HL-60/S4 treated with phorbol 12-myristate 13-acetate at 8.2 ng/mL for 4 days and 3 days (cell line): Measurements from ENCODE around the gene CCDC40.
"Not testable (repeated sequence)": the region's sequence is repeated elsewhere in the genome, so short reads cannot be mapped to it uniquely, and the experiment has no call there.

Experiments
- in situ Hi-C: fragments of 300-500 bp; cut with MboI; formaldehyde crosslinking; loops from 2 replicates; pipeline ENCODE4 v1.15.0; 2022; ENCODE audit warnings: low sequenced_read_pairs

Gene CCDC40

DNA sequence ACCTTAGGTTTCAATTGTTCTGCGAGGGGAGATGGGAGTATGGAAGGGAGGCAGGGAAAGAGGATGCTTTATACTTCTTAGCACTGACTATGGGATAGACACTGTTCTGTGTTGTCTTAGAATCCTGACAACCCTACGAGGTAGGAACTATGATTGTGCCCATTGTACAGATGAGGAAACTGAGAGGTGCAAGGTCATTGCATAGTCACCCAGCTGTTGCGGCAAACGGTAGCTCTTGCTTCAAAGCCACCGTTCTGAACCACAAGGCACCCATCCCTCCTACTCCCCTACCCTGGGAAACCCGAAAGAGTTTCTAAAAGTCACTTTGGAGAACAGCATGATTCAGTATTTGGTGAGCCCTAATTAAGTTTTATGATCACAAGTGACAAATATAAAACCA, 7.5 kb downstream of the CCDC40 start:
- in situ Hi-C loops, result no loop called here

GRCh38 chr17:80045703-80046102, 9.3 kb downstream of the CCDC40 start:
- in situ Hi-C loops, result no loop called here

DNA sequence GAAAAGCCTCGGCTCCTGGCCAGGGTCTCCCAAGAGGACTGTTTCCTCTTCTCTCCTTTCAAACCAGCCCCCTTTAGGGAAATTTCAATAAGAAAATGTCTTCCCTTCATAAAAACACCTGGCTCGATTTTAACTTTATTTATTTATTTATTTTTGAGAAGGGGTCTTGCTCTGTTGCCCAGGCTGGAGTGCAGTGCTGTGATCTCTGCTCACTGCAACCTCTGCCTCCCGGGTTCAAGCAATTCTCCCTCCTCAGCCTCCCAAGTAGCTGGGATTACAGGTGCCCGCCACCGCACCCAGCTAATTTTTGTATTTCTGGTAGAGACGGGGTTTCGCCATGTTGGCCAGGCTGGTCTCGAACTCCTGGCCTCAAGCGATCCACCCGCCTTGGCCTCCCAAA, 10.3 kb downstream of the CCDC40 start:
- in situ Hi-C loops, result not testable (repeated sequence)

GRCh38 chr17:80047176-80047575, 10.7 kb downstream of the CCDC40 start:
- in situ Hi-C loops, result no loop called here

- in situ Hi-C loops, result no loop called here
These were observed 13.5 kb downstream of the CCDC40 start for GRCh38 chr17:80049986-80050385.

GRCh38 chr17:80050706-80051105, 14.3 kb downstream of the CCDC40 start:
- in situ Hi-C loops, result no loop called here

DNA sequence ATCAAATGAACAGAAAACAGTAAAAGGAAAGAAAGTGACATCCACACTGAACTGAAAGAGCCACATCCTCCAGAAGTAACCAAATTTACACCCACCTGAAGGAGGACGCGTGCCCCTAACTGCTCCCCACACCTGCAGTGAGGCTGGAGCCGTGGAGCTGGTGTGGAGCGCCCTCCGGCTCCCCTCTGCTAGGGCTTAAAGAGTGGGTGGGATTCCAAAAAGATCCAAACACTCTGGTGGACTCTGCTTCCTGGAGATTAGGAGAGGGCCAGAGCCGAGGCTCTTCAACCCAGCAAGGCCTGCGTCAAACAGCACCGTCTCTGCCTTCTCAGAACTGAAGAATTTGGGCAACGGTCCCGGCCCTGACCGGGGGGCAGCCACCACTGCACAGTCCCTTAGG, 15.2 kb downstream of the CCDC40 start:
- in situ Hi-C loops, result no loop called here

GRCh38 chr17:80053102-80053501, 16.7 kb downstream of the CCDC40 start:
- in situ Hi-C loops, result no loop called here

DNA sequence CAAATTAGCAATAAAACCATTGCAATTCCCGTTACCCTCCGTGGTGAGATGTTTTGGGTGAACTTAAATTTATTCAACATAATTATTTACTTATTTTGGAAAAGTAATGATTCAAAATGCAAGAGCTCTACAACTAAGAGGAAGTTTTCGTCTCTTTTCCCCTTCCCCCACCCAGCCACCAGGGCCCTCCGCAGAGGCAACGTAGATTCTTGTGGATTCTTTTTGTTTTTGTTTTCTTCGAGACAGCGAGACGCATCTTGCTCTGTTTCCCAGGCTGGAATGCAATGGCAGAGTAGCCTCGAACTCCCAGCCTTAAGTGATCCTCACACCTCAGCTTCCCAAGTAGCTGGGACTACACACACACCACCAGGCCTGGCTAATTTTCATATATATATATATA, 19.2 kb downstream of the CCDC40 start:
- in situ Hi-C loops, result no loop called here

- in situ Hi-C loops, result no loop called here
These were observed 22.0 kb downstream of the CCDC40 start for GRCh38 chr17:80058311-80058955.

DNA sequence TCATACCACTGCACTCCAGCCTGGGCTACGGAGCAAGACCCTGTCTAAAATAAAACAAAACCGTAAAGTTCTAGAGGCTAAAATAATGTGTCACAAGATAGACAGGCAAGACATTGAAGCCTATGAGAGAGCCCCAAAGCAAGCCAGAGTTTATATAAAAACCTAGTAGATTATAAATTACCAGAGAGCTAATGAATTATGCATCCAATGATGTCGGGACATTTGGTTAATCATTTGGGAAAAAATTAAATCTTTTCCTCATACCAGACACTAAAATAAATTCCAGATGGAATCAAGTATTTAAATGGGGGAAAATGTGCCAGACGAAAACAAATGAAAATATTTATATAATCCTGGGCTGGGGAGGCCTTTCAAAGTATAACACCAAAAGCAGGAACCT, 24.2 kb downstream of the CCDC40 start:
- in situ Hi-C loops, result no loop called here

DNA sequence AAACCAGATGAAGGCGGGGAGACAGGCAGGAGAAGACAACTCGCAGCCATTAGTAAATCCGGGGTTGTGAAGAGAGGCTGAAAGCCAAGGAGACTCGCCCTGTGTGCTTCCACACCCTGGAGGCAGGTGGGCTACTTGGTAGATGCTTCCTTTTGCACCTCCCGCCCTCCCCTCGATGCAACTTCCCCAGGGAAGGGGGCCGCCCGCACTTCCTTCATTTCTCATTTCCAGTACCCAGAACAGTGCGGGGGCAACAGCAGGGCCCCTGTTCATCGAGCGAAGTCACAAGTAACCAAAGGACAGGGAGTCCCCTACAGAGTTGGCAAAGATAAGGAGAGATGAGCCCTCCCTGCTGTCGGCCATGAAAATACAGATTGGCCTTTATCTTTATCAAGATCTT, 25.0 kb downstream of the CCDC40 start:
- in situ Hi-C loops, result no loop called here

DNA sequence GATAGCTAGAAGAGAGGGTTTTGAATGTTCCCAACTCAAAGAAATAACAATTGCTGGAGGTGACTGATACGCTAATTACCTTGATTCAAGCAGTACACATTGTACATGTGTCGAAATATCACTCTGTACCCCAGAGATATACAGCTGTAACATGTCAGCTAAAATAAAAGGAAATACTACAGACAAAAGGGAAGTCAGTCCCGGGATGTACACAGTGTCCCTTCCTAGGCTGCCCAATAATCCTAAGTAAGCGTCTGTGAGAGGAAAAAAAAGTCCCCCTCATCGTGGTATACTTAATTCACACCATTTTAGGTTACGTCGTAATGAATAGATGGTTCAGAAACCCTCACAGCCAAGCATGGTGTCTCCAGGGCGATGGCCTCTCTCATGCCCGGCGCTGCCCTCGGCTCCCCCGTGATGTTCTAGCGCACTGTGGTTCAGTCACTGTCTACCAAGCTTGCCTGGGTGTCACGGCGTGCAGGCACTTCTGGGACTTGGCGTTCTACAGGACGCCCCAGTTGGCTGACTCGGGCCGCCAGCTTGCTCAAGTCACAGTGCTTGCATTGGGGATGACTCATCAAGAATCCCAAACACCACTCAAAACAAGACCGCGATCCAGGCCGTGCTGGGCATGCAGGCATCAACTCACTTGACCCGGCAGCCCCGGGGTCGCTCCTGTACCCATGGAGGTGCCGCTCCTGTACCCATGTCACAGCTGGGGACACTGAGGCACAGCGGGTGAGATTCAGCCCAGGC, 27.6 kb downstream of the CCDC40 start:
- in situ Hi-C loops, result no loop called here

- in situ Hi-C loops, result no loop called here
These were observed 28.3 kb downstream of the CCDC40 start for GRCh38 chr17:80064696-80065095.

GRCh38 chr17:80065478-80066170, 29.2 kb downstream of the CCDC40 start:
- in situ Hi-C loops, result no loop called here

DNA sequence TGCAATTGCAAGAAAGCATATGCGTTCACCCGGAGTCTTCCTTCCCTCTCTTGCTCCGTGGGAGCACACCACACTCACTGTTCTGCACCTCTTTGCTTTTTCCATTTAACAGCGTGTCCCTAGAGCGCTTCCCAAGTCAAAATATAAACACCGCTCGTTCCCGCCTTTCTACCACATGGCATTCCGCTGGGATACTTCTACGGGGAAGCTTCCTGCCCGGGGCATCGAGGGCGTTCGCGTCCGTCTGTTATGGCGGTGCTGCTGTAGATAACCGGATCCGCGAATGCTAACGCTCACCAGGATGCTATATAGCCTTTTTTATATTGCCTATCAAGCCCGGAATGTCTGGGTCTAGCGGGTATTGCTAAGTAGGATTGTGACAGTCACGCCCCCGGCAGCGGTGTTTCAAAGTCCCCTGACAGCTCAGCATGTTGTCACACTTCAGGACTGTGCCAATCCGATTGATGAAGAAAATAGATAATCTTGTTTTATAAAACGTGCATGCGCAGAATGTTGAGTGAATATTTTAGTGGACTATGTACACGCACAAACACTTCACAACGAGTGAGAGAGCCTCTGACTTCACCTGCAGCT, 31.0 kb downstream of the CCDC40 start:
- in situ Hi-C loops, result no loop called here

DNA sequence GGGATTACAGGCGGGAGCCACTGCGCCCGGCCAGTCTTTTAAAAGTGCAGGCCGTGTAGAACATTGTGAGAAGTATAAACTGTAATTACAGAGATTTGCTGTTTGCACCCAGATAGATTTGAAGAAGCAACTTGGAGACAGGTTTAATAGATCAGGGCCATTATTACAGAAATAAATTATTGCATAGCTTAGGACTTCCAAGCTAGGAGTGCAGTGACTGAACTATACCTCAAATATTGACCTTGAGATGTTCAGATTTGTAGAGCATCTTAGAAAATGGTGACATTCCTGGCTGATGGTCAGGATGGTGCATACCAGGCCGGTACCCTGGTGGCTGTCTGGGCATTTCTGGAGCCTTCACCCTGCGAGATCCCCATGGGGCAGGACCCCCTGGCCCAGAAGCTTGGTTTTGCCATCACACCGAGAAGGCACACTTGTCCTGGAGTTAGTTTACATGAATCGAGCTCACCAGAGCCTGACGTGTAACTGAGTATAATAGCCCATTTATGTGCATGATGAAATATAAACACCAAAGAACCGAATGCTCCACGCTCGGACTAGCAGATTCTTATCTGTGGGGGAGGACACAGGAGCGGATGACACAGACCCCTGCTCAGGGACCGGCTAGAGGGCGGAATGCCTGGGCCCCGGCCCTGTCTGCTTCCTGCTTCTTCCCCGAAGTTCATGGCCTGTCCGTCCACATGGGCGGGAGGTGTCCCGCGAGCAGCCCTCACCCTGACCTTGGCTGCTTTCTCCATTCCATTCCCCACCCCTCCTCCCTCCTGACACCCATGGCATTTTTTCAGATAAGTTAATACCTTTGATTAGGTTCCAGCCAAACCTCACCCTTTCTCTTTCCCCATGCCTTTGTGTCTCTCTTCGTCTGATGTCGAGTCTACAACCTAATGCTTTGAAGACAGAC, 32.1 kb downstream of the CCDC40 start:
- in situ Hi-C loops, result no loop called here

GRCh38 chr17:80070375-80071115, 34.1 kb downstream of the CCDC40 start:
- in situ Hi-C loops, result no loop called here

- in situ Hi-C loops, result no loop called here
These were observed 34.8 kb downstream of the CCDC40 start for GRCh38 chr17:80071116-80071841.
